NAMALWA (cell line): ENCODE results near the gene ARHGAP12.

Experiments used
- DNase-seq: peaks from one replicate; pipeline ENCODE4 v3.0.0-alpha.2; 2015; ENCODE audit warnings: low spot score

Gene ARHGAP12

GRCh38 chr10:31876652-31877352 lies 51.8 kb downstream of the ARHGAP12 start:
- DNase-seq, result no peak

GRCh38 chr10:31875608-31876007 lies 53.0 kb downstream of the ARHGAP12 start:
- DNase-seq, result no peak

- no peak for DNase-seq
Measured at GRCh38 chr10:31873724-31874123, 54.9 kb downstream of the ARHGAP12 start.

GRCh38 chr10:31871266-31872065 lies 57.2 kb downstream of the ARHGAP12 start:
- no peak for DNase-seq

GRCh38 chr10:31867646-31868045 lies 61.0 kb downstream of the ARHGAP12 start:
- no peak for DNase-seq

GRCh38 chr10:31866118-31866670 lies 62.4 kb downstream of the ARHGAP12 start:
- DNase-seq, result peak; percentile 5

- no peak for DNase-seq
Measured at GRCh38 chr10:31864834-31865518, 63.7 kb downstream of the ARHGAP12 start.

- DNase-seq, result no peak
Measured at GRCh38 chr10:31855033-31855432, 73.6 kb downstream of the ARHGAP12 start.

GRCh38 chr10:31853629-31854028 lies 75.0 kb downstream of the ARHGAP12 start:
- no peak for DNase-seq

GRCh38 chr10:31851216-31851615 lies 77.4 kb downstream of the ARHGAP12 start:
- no peak for DNase-seq

GRCh38 chr10:31847515-31847914 lies 81.1 kb downstream of the ARHGAP12 start:
- DNase-seq, result no peak

GRCh38 chr10:31838709-31839108 lies 89.9 kb downstream of the ARHGAP12 start:
- DNase-seq, result no peak

GRCh38 chr10:31838065-31838464 lies 90.6 kb downstream of the ARHGAP12 start:
- no peak for DNase-seq

- peak; percentile 50 for DNase-seq
Measured at GRCh38 chr10:31836569-31837406, 91.8 kb downstream of the ARHGAP12 start.

GRCh38 chr10:31833753-31834152 lies 94.9 kb downstream of the ARHGAP12 start:
- no peak for DNase-seq

- no peak for DNase-seq
Measured at GRCh38 chr10:31832261-31832660, 96.4 kb downstream of the ARHGAP12 start.

GRCh38 chr10:31830887-31831286 lies 97.7 kb downstream of the ARHGAP12 start:
- DNase-seq, result no peak

- no peak for DNase-seq
Measured at GRCh38 chr10:31829776-31830175, 98.9 kb downstream of the ARHGAP12 start.

GRCh38 chr10:31823358-31823757 lies 105.3 kb downstream of the ARHGAP12 start:
- no peak for DNase-seq

- no peak for DNase-seq
Measured at GRCh38 chr10:31822616-31823318, 105.9 kb downstream of the ARHGAP12 start.

- no peak for DNase-seq
Measured at GRCh38 chr10:31822150-31822549, 106.5 kb downstream of the ARHGAP12 start.
